Smooth muscle cell (in vitro differentiated cells): ENCODE data around the gene HECTD1. TPM values are rescaled to one million over a fixed set of nuclear protein-coding genes. Genes with fewer than 3 reads are reported as not detected.

ENCODE experiments used
- DNase-seq: peaks from one replicate; lab custom pipeline; 2025; ENCODE audit not compliant: unreplicated experiment; lab: John Stamatoyannopoulos, UW
- H2AFZ ChIP-seq: fragments of 200-600 bp; sonication (generic); 2 replicates; pipeline ENCODE4 v1.6.0; 2016; ENCODE audit warnings: antibody characterized with exemption, low read depth, mild to moderate bottlenecking
- H3F3A ChIP-seq: fragments of 200-600 bp; sonication (generic); 2 replicates; pipeline ENCODE4 v1.6.0; 2017; ENCODE audit warnings: antibody characterized with exemption, low read depth
- H3K27ac ChIP-seq: fragments of 200-600 bp; sonication (generic); 2 replicates; pipeline ENCODE4 v1.5.1; 2016; ENCODE audit warnings: low read depth, mild to moderate bottlenecking
- H3K27me3 ChIP-seq: fragments of 200-600 bp; sonication (generic); 2 replicates; pipeline ENCODE4 v1.6.1; 2016; ENCODE audit warnings: low read depth, mild to moderate bottlenecking
- H3K36me3 ChIP-seq: fragments of 200-600 bp; sonication (generic); 2 replicates; pipeline ENCODE4 v1.5.1; 2016; ENCODE audit warnings: low read depth
- H3K4me1 ChIP-seq: fragments of 200-600 bp; sonication (generic); 2 replicates; pipeline ENCODE4 v1.5.1; 2016; ENCODE audit warnings: low read depth
- H3K4me2 ChIP-seq: fragments of 200-600 bp; sonication (generic); 2 replicates; pipeline ENCODE4 v1.6.0; 2016; ENCODE audit warnings: mild to moderate bottlenecking
- H3K4me3 ChIP-seq: fragments of 200-600 bp; sonication (generic); 2 replicates; pipeline ENCODE4 v1.5.1; 2016; ENCODE audit warnings: mild to moderate bottlenecking
- H3K79me2 ChIP-seq: fragments of 200-600 bp; sonication (generic); 2 replicates; pipeline ENCODE4 v1.6.0; 2016; ENCODE audit warnings: low read depth, mild to moderate bottlenecking
- H3K9ac ChIP-seq: fragments of 200-600 bp; sonication (generic); 2 replicates; pipeline ENCODE4 v1.6.0; 2016; ENCODE audit warnings: low read depth
- H3K9me3 ChIP-seq: fragments of 200-600 bp; sonication (generic); replicated peaks from 2 replicates; pipeline ENCODE4 v1.5.1; 2016; ENCODE audit warnings: low read depth
- H4K20me1 ChIP-seq: fragments of 200-600 bp; sonication (generic); 2 replicates; pipeline ENCODE4 v1.6.0; 2016; ENCODE audit warnings: low read depth
- WGBS: methylation state at CpG from one replicate; pipeline ENCODE4 v1.1.7; 2016; ENCODE audit warnings: low lambda C conversion rate; 5-methylcytosine and 5-hydroxymethylcytosine counted together
- polyA plus RNA-seq: library from polyadenylated mRNA; unstranded; fragments of >200 nt; fragmentation: Nextera tagmentation; extraction: Ambion mirVana; gene quantifications from 2 replicates; pipeline ENCODE4 v1.2.1, GENCODE V29; 2016
- total RNA-seq: library from RNA; depleted of rRNA; stranded (reverse); fragments of >200 nt; gene quantifications from 2 replicates; pipeline ENCODE4 v1.2.3, GENCODE V29; 2014
- TF ChIP-seq, protein P1 (sequence below): fragments of 200-600 bp; sonication (generic); IDR thresholded peaks from 2 replicates; pipeline ENCODE4 v1.5.1; 2017; ENCODE audit warnings: borderline replicate concordance, mild to moderate bottlenecking, antibody characterized with exemption; ENCODE audit not compliant: insufficient read depth, poor library complexity, severe bottlenecking

Gene HECTD1
- total and polyA plus RNA-seq, 2 experiments from 2014 or later: 39.3 to 116 TPM

DNA sequence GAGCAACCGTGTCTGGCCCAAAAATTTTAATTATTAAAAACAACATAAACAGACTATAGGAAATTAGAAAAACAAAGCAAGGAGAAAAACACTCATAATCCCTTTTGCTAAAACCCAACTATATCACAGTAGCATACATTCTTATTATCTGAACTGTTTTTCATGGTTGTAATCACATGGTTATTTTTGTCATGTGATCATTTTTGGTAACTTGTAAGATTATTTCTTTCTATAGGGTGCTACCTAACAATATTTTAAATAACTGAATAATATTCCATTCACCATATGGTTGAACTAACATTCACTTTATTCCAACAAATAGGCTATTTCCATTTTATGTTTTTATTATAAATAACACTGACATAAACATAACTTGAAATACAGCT is 23.0 kb upstream of the HECTD1 start:
- Histone ChIP-seq H3K36me3 (no peaks in the 10 kb centered on the region), H3K4me1 (no peaks in the 10 kb centered on the region), H3K9me3 (no peaks in the 10 kb centered on the region), H4K20me1 (no peaks in the 10 kb centered on the region), H3K79me2 (no peaks in the 10 kb centered on the region), H3K27ac (no peak overlapping the region), H3K4me2 (no peak overlapping the region), H2AFZ (no peak overlapping the region), H3K9ac (no peak overlapping the region), H3K27me3 (no peaks in the 10 kb centered on the region), H3F3A (no peaks in the 10 kb centered on the region), H3K4me3 (no peak overlapping the region)
- 100% methylated on average over 1 of the region's 1 CpG for WGBS
- no peak for DNase-seq
- TF ChIP-seq, protein P1, sequence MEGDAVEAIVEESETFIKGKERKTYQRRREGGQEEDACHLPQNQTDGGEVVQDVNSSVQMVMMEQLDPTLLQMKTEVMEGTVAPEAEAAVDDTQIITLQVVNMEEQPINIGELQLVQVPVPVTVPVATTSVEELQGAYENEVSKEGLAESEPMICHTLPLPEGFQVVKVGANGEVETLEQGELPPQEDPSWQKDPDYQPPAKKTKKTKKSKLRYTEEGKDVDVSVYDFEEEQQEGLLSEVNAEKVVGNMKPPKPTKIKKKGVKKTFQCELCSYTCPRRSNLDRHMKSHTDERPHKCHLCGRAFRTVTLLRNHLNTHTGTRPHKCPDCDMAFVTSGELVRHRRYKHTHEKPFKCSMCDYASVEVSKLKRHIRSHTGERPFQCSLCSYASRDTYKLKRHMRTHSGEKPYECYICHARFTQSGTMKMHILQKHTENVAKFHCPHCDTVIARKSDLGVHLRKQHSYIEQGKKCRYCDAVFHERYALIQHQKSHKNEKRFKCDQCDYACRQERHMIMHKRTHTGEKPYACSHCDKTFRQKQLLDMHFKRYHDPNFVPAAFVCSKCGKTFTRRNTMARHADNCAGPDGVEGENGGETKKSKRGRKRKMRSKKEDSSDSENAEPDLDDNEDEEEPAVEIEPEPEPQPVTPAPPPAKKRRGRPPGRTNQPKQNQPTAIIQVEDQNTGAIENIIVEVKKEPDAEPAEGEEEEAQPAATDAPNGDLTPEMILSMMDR: no peak

DNA sequence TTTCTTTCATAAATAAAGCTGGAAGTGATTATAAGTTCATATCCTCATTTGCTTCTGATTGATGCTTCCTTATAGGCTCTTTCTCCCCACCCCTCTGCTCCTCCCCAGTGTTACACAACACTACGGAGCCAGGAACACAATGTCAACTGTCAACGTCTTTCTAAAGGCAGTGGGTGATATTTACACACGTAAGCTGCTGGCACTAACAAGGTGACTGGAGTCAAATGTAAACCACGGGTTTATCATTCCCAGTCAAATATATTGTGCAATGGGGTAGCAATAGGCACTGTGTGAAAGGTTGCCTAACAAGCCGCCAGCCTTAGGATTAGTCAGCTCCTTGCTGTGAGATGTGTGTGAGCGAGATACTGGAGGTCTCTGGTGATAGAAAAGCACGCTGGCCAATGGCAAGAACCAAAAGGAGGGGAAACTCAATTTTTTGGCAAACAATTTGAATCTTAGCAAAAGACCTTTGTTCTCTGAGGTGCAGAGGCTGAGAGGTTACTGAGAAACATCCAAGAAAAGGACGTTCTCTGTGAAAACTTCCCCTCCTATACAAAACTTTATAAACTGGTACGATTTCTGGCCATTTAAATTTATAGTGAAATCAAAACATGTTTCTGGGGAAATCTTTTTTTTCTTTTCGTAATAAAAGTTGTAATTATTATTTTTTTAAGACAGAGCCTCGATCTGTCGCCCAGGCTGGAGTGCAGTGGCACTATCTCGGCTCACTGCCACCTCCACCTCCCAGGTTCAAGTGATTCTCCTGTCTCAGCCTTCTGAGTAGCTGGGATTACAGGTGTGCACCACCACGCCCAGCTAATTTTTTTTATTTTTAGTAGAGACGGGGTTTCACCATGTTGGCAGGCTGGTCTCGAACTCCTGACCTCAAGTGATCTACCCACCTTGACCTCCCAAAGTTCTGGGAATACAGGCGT is 22.3 kb upstream of the HECTD1 start:
- Histone ChIP-seq H3K4me1 (no peaks in the 10 kb centered on the region), H3K4me3 (peak overlapping the region; percentile 29), H3K9me3 (no peaks in the 10 kb centered on the region), H4K20me1 (no peaks in the 10 kb centered on the region), H3K9ac (peak overlapping the region; percentile 6), H3K4me2 (peak overlapping the region; percentile 70), H3K27ac (no peak overlapping the region), H2AFZ (peak overlapping the region; percentile 16), H3K36me3 (no peaks in the 10 kb centered on the region), H3K79me2 (no peaks in the 10 kb centered on the region), H3F3A (no peaks in the 10 kb centered on the region), H3K27me3 (no peaks in the 10 kb centered on the region)
- no peak for DNase-seq
- TF ChIP-seq, protein P1: no peak
- 61% methylated on average over 17 of the region's 17 CpGs for WGBS

DNA sequence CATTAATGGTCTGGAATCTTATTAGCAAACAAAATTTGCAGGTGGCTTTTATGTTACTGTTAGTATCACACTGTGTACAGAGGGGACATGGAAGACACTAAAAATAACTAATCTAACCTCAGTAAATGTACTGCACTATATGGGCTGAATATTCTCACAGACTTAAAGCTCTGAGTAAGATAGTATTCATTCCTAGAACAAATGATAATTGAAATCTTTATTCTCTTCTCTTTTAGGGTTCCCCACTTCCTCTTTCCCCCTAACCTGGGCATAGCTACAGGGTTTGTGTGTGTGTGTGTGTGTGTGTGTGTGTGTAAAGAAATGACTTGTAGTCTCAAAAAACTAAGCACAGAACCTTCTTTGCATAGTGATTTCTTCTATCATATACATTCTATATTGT is 21.4 kb upstream of the HECTD1 start:
- Histone ChIP-seq H3K9ac (peak overlapping the region; percentile 6), H3K36me3 (no peaks in the 10 kb centered on the region), H3F3A (no peaks in the 10 kb centered on the region), H3K4me3 (no peak overlapping the region), H4K20me1 (no peaks in the 10 kb centered on the region), H3K79me2 (no peaks in the 10 kb centered on the region), H3K4me2 (no peak overlapping the region), H3K4me1 (no peaks in the 10 kb centered on the region), H3K27ac (no peak overlapping the region), H2AFZ (no peak overlapping the region), H3K9me3 (no peaks in the 10 kb centered on the region), H3K27me3 (no peaks in the 10 kb centered on the region)
- no peak for DNase-seq
- TF ChIP-seq, protein P1: no peak

DNA sequence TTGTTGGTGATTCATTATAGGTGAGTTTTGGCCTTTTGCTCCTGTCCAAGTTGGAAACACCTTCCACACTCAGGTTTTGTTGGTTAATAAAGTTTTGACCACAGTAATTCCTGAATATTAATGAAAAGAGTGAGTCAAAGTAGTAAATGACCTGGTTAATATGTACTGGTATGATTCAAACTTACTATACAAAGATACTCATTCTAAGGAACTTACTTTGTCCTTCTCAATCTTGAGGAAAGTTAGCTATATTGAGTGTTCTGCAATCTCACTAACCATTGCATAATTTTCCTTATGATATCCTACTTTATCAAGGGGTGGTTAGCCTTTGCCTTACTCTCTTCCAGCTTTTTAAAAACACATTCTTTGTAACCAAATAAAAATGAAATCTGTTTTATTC is 20.9 kb upstream of the HECTD1 start:
- DNase-seq: no peak
- H4K20me1 ChIP-seq: no peaks in the 10 kb centered on the region
- H3K9me3 ChIP-seq: no peaks in the 10 kb centered on the region
- no peak overlapping the region for H2AFZ ChIP-seq
- no peaks in the 10 kb centered on the region for H3K4me1 ChIP-seq
- no peaks in the 10 kb centered on the region for H3K27me3 ChIP-seq
- H3K4me3 ChIP-seq: no peak overlapping the region
- H3K79me2 ChIP-seq: no peaks in the 10 kb centered on the region
- no peaks in the 10 kb centered on the region for H3K36me3 ChIP-seq
- no peak overlapping the region for H3K27ac ChIP-seq
- TF ChIP-seq, protein P1: no peak
- no peak overlapping the region for H3K9ac ChIP-seq
- H3K4me2 ChIP-seq: no peak overlapping the region
- H3F3A ChIP-seq: no peaks in the 10 kb centered on the region
